Neural cell (in vitro differentiated cells): Measurements from ENCODE around the gene MEGF6. TPM values are rescaled to one million over a fixed set of nuclear protein-coding genes. Genes with fewer than 3 reads are reported as not detected.

Source experiments
- H2AFZ ChIP-seq: fragments of 200-600, 300-800 bp; sonication (generic), shearing (Covaris generic); 2 replicates; pipeline ENCODE4 v1.6.0; 2014; ENCODE audit warnings: low read depth, mild to moderate bottlenecking, antibody characterized with exemption, low read length, moderate library complexity
- H3F3A ChIP-seq: fragments of 200-600 bp; shearing (Covaris generic); 2 replicates; pipeline ENCODE4 v1.6.1; 2016; ENCODE audit warnings: mild to moderate bottlenecking, moderate library complexity, mixed read lengths, antibody characterized with exemption, low read length; ENCODE audit not compliant: insufficient read depth, poor library complexity, severe bottlenecking
- H3K27ac ChIP-seq: fragments of 200-600, 300-800 bp; sonication (generic), shearing (Covaris generic); 2 replicates; pipeline ENCODE4 v1.5.1; 2014; ENCODE audit warnings: mild to moderate bottlenecking, low read length, moderate library complexity
- H3K27me3 ChIP-seq: fragments of 300-800, 200-600 bp; sonication (generic), shearing (Covaris generic); 2 replicates; pipeline ENCODE4 v1.6.0; 2014; ENCODE audit warnings: mild to moderate bottlenecking, low read depth, low read length, moderate library complexity; ENCODE audit not compliant: insufficient read depth
- H3K36me3 ChIP-seq: fragments of 300-800, 200-600 bp; sonication (generic), shearing (Covaris generic); 2 replicates; pipeline ENCODE4 v1.5.1; 2014; ENCODE audit warnings: mild to moderate bottlenecking, antibody characterized with exemption, low read length, moderate library complexity; ENCODE audit not compliant: insufficient read depth
- H3K4me2 ChIP-seq: fragments of 300-800, 200-600 bp; sonication (generic), shearing (Covaris generic); 2 replicates; pipeline ENCODE4 v1.6.0; 2014; ENCODE audit warnings: mild to moderate bottlenecking, low read length
- H3K4me3 ChIP-seq: fragments of 300-800, 200-600 bp; sonication (generic), shearing (Covaris generic); 2 replicates; pipeline ENCODE4 v1.5.1; 2014; ENCODE audit warnings: mild to moderate bottlenecking, low read length, moderate library complexity
- H3K79me2 ChIP-seq: fragments of 200-600 bp; shearing (Covaris generic); replicated peaks from 2 replicates; pipeline ENCODE4 v1.6.0; 2014; ENCODE audit warnings: mild to moderate bottlenecking, low read length, moderate library complexity; ENCODE audit not compliant: insufficient read depth
- H3K9ac ChIP-seq: fragments of 300-800, 200-600 bp; sonication (generic), shearing (Covaris generic); 2 replicates; pipeline ENCODE4 v1.6.1; 2016; ENCODE audit warnings: mild to moderate bottlenecking, low read length, mixed read lengths
- H3K9me2 ChIP-seq: fragments of 200-600 bp; shearing (Covaris generic); 2 replicates; pipeline ENCODE4 v1.6.1; 2016; ENCODE audit warnings: mild to moderate bottlenecking, low read length, mixed read lengths; ENCODE audit not compliant: insufficient read depth
- H3K9me3 ChIP-seq: fragments of 200-600, 300-800 bp; sonication (generic), shearing (Covaris generic); 2 replicates; pipeline ENCODE4 v1.6.1; 2016; ENCODE audit warnings: mild to moderate bottlenecking, mixed run types, low read length, moderate library complexity, mixed read lengths
- H4K20me1 ChIP-seq: fragments of 200-600 bp; shearing (Covaris generic); 2 replicates; pipeline ENCODE4 v1.6.1; 2016; ENCODE audit warnings: mild to moderate bottlenecking, mixed run types; ENCODE audit not compliant: insufficient read depth
- EP300 ChIP-seq: fragments of 450-650 bp; conservative IDR thresholded peaks from 2 replicates; pipeline ENCODE4 v1.6.1; 2014; ENCODE audit warnings: antibody characterized with exemption, mild to moderate bottlenecking, moderate library complexity; ENCODE audit not compliant: poor library complexity, severe bottlenecking
- EZH2 ChIP-seq: fragments of 200-600, 300-800 bp; shearing (Covaris generic), sonication (generic); IDR thresholded peaks from 2 replicates; pipeline ENCODE4 v1.6.1; 2014; ENCODE audit warnings: antibody characterized with exemption, low read length, borderline replicate concordance, mild to moderate bottlenecking; ENCODE audit not compliant: insufficient read depth, poor library complexity, severe bottlenecking
- MXI1 ChIP-seq: fragments of 450-650 bp; conservative IDR thresholded peaks from 2 replicates; pipeline ENCODE4 v1.6.1; 2014; ENCODE audit warnings: antibody characterized with exemption, mild to moderate bottlenecking; ENCODE audit not compliant: poor library complexity, severe bottlenecking
- POLR2AphosphoS5 ChIP-seq: IDR thresholded peaks from 2 replicates; pipeline ENCODE4 v1.6.1; 2012
- RAD21 ChIP-seq: fragments of 450-650 bp; conservative IDR thresholded peaks from 2 replicates; pipeline ENCODE4 v1.6.1; 2014; ENCODE audit warnings: antibody characterized with exemption, mild to moderate bottlenecking, moderate library complexity
- SMC3 ChIP-seq: fragments of 450-650 bp; conservative IDR thresholded peaks from 2 replicates; pipeline ENCODE4 v1.6.1; 2014; ENCODE audit warnings: antibody characterized with exemption, mild to moderate bottlenecking, moderate library complexity; ENCODE audit not compliant: poor library complexity
- TAF1 ChIP-seq: IDR thresholded peaks from 2 replicates; pipeline ENCODE4 v1.6.1; 2012; ENCODE audit warnings: low read depth
- polyA plus RNA-seq: library from polyadenylated mRNA; depleted of rRNA; stranded (reverse); fragments of >200 nt; gene quantifications from 2 replicates; pipeline ENCODE4 v1.2.3, GENCODE V29; 2014
- TF ChIP-seq, protein P1 (sequence below): fragments of 450-650 bp; IDR thresholded peaks from 2 replicates; pipeline ENCODE4 v1.5.1; 2014; ENCODE audit warnings: antibody characterized with exemption, mild to moderate bottlenecking, moderate library complexity; ENCODE audit not compliant: poor library complexity, severe bottlenecking
- TF ChIP-seq, protein P2 (sequence below): IDR thresholded peaks from 2 replicates; pipeline ENCODE4 v1.6.1; 2012; ENCODE audit warnings: borderline replicate concordance

Gene MEGF6
- polyA plus RNA-seq, 1 donor from 2014 or later, result 6.0 TPM

- H3K4me3 ChIP-seq, result no peak overlapping the region
- no peak overlapping the region for H3K9ac ChIP-seq
- H2AFZ ChIP-seq, result no peak overlapping the region
- H3K27ac ChIP-seq, result no peak overlapping the region
- no peak for TF ChIP-seq TAF1
- TF ChIP-seq, protein P1, sequence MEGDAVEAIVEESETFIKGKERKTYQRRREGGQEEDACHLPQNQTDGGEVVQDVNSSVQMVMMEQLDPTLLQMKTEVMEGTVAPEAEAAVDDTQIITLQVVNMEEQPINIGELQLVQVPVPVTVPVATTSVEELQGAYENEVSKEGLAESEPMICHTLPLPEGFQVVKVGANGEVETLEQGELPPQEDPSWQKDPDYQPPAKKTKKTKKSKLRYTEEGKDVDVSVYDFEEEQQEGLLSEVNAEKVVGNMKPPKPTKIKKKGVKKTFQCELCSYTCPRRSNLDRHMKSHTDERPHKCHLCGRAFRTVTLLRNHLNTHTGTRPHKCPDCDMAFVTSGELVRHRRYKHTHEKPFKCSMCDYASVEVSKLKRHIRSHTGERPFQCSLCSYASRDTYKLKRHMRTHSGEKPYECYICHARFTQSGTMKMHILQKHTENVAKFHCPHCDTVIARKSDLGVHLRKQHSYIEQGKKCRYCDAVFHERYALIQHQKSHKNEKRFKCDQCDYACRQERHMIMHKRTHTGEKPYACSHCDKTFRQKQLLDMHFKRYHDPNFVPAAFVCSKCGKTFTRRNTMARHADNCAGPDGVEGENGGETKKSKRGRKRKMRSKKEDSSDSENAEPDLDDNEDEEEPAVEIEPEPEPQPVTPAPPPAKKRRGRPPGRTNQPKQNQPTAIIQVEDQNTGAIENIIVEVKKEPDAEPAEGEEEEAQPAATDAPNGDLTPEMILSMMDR, result no peak
- H3K27me3 ChIP-seq, result no peaks in the 10 kb centered on the region
- H3K9me3 ChIP-seq, result no peaks in the 10 kb centered on the region
- no peaks in the 10 kb centered on the region for H3K36me3 ChIP-seq
- H3K9me2 ChIP-seq, result no peaks in the 10 kb centered on the region
- no peaks in the 10 kb centered on the region for H3K79me2 ChIP-seq
- no peak overlapping the region for H3K4me2 ChIP-seq
- H3F3A ChIP-seq, result no peaks in the 10 kb centered on the region
- H4K20me1 ChIP-seq, result no peaks in the 10 kb centered on the region
These were observed 95.4 kb downstream of the MEGF6 start for GRCh38 chr1:3515774-3516480.

DNA sequence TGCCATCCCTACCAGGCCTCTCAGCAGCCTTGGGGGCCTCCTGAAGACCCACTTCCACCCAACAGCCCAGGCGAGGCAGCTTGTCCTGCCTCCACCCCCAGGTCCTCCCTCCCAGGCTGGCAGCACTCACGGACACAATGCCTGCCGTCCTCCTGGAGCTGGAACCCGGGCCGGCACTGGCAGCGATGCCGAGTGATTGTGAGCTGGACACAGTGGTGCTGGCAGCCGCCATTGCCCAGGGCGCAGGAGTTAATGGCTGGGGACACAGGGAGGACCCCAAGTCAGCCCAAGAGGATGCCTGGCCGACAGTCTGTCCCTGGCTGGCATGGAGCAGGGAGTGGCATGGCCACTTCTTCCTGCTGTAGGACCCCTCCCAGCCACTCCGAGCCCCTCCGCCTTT is 96.0 kb downstream of the MEGF6 start:
- Histone ChIP-seq H3K27me3 (no peaks in the 10 kb centered on the region), H3K9me3 (no peaks in the 10 kb centered on the region), H3K4me3 (no peak overlapping the region), H3K79me2 (no peaks in the 10 kb centered on the region), H3K4me2 (no peak overlapping the region), H3K36me3 (no peaks in the 10 kb centered on the region), H2AFZ (no peak overlapping the region), H3K9me2 (no peaks in the 10 kb centered on the region), H3K27ac (no peak overlapping the region), H4K20me1 (no peaks in the 10 kb centered on the region), H3F3A (no peaks in the 10 kb centered on the region), H3K9ac (no peak overlapping the region)
- TF ChIP-seq POLR2AphosphoS5, result no peak
- TF ChIP-seq TAF1, result no peak
- no peak for TF ChIP-seq EP300
- TF ChIP-seq MXI1, result no peak
- no peak for TF ChIP-seq SMC3
- TF ChIP-seq, protein P2, sequence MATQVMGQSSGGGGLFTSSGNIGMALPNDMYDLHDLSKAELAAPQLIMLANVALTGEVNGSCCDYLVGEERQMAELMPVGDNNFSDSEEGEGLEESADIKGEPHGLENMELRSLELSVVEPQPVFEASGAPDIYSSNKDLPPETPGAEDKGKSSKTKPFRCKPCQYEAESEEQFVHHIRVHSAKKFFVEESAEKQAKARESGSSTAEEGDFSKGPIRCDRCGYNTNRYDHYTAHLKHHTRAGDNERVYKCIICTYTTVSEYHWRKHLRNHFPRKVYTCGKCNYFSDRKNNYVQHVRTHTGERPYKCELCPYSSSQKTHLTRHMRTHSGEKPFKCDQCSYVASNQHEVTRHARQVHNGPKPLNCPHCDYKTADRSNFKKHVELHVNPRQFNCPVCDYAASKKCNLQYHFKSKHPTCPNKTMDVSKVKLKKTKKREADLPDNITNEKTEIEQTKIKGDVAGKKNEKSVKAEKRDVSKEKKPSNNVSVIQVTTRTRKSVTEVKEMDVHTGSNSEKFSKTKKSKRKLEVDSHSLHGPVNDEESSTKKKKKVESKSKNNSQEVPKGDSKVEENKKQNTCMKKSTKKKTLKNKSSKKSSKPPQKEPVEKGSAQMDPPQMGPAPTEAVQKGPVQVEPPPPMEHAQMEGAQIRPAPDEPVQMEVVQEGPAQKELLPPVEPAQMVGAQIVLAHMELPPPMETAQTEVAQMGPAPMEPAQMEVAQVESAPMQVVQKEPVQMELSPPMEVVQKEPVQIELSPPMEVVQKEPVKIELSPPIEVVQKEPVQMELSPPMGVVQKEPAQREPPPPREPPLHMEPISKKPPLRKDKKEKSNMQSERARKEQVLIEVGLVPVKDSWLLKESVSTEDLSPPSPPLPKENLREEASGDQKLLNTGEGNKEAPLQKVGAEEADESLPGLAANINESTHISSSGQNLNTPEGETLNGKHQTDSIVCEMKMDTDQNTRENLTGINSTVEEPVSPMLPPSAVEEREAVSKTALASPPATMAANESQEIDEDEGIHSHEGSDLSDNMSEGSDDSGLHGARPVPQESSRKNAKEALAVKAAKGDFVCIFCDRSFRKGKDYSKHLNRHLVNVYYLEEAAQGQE, result no peak
- no peak for TF ChIP-seq RAD21
- no peak for TF ChIP-seq EZH2
- TF ChIP-seq, protein P1, result no peak
